PFSK-1 (cell line): ENCODE data around the gene MPO.

Experiments used
- FOXP2 ChIP-seq: optimal IDR thresholded peaks from 2 replicates; pipeline ENCODE3; 2011; ENCODE audit warnings: borderline replicate concordance, control low read depth, inconsistent platforms; ENCODE audit not compliant: insufficient read depth; ENCODE audit errors: extremely low read length, extremely low read depth
- POLR2AphosphoS5 ChIP-seq: IDR thresholded peaks from 2 replicates; pipeline ENCODE4 v1.6.1; 2012; ENCODE audit warnings: low read depth, mild to moderate bottlenecking, control low read depth, low read length, moderate library complexity
- SIN3A ChIP-seq: IDR thresholded peaks from 2 replicates; pipeline ENCODE4 v1.6.1; 2012; ENCODE audit warnings: mild to moderate bottlenecking, low read length, moderate library complexity, borderline replicate concordance; ENCODE audit not compliant: insufficient read depth
- TAF1 ChIP-seq: IDR thresholded peaks from 2 replicates; pipeline ENCODE4 v1.6.1; 2012; ENCODE audit warnings: low read length, control low read depth, borderline replicate concordance; ENCODE audit not compliant: insufficient read depth
- TF ChIP-seq, protein P1 (sequence below), 2 experiments: IDR thresholded peaks; 2 replicates each; pipeline versions ENCODE4 v1.6.1 to v1.8.0; 2011 to 2012; ENCODE audit warnings: low read depth in 2 of 2, low read length in 2 of 2, control low read depth in 1 of 2, inconsistent platforms in 1 of 2, mild to moderate bottlenecking in 1 of 2, moderate library complexity in 1 of 2; ENCODE audit not compliant: insufficient read depth in 1 of 2

DNA sequence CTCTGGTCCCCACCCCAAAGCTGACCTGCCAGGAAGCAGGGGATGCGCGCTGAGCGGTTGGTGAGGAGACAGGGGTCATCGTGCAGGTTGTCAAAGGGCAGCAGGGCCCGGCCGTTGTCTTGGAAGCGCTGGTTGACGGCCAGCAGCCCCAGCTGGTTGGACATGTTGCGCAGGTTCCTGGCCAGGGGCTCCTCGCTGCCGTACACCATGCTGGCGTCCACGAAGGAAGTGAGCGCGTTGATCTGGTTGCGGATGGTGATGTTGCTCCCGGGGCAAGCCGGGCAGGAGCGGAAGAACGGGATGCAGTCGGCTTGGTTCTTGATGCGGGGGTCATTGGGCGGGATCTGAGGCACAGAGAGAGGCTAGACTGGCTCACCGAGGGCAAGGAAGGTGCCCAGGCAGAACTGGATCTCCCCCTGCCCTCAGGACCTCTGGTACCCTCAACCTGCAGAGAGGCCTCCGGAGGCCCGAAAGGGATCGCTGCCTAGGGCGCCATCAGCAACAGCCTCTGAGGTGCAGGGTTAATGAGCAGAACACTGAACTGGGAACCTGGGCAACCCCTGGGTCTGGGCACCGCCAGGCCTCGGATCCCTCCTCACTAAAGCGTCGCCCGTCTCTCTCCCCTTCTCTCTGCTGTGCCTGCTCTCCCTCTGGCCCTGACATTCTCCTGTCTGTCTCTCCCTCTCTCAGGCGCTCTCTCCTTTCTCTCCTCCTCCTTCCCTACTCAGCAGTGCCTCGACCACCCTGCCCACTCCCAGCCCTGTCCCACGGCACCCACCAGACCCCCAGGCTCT is 2.7 kb downstream of the MPO start:
- TF ChIP-seq POLR2AphosphoS5 = no peak
- no peak for TF ChIP-seq SIN3A
- TF ChIP-seq, protein P1, sequence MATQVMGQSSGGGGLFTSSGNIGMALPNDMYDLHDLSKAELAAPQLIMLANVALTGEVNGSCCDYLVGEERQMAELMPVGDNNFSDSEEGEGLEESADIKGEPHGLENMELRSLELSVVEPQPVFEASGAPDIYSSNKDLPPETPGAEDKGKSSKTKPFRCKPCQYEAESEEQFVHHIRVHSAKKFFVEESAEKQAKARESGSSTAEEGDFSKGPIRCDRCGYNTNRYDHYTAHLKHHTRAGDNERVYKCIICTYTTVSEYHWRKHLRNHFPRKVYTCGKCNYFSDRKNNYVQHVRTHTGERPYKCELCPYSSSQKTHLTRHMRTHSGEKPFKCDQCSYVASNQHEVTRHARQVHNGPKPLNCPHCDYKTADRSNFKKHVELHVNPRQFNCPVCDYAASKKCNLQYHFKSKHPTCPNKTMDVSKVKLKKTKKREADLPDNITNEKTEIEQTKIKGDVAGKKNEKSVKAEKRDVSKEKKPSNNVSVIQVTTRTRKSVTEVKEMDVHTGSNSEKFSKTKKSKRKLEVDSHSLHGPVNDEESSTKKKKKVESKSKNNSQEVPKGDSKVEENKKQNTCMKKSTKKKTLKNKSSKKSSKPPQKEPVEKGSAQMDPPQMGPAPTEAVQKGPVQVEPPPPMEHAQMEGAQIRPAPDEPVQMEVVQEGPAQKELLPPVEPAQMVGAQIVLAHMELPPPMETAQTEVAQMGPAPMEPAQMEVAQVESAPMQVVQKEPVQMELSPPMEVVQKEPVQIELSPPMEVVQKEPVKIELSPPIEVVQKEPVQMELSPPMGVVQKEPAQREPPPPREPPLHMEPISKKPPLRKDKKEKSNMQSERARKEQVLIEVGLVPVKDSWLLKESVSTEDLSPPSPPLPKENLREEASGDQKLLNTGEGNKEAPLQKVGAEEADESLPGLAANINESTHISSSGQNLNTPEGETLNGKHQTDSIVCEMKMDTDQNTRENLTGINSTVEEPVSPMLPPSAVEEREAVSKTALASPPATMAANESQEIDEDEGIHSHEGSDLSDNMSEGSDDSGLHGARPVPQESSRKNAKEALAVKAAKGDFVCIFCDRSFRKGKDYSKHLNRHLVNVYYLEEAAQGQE (IDR thresholded peaks at IDR 0.05; ENCODE audit: insufficient read depth in 1 of 2, low read depth in 2 of 2, low read length in 2 of 2) = no peak
- no peak for TF ChIP-seq TAF1
- TF ChIP-seq FOXP2 = no peak
